HepG2 (cell line): ENCODE data around the gene FABP2. TPM values are rescaled to one million over a fixed set of nuclear protein-coding genes. Genes with fewer than 3 reads are reported as not detected.

ENCODE experiments used
- ATAC-seq: fragments of 200-7000 bp; cut with Tn5 transposase; 3 replicates; pipeline ENCODE4 v1.9.1; 2020; ENCODE audit warnings: mild to moderate bottlenecking, moderate library complexity
- BruUV-seq: library from RNA; stranded (reverse); fragments of 400-500 nt; replicated peaks from 2 replicates; lab custom pipeline; 2021; lab: Mats Ljungman, UMichigan
- CTCF ChIA-PET: fragments of 300-600 bp; formaldehyde crosslinking; extraction: SDS; loops from one replicate; lab custom pipeline; 2021; ENCODE audit warnings: low total read pairs, inconsistent platforms, low intra/inter-chr PET ratio; lab: Yijun Ruan, JAX
- POLR2A ChIA-PET: fragments of 350-600 bp; sonication (Branson Sonifier 250); formaldehyde crosslinking; loops from one replicate; lab custom pipeline; 2020; ENCODE audit warnings: antibody characterized with exemption, inconsistent platforms; lab: Yijun Ruan, JAX
- DNase-seq: peaks from one replicate; pipeline ENCODE4 v3.0.0-alpha.2; 2015; ENCODE audit warnings: low spot score
- FAIRE-seq: peaks from 3 replicates; lab custom pipeline; 2011; peaks lifted over from hg19 to GRCh38; lab: Jason Lieb, UNC
- H2AFZ ChIP-seq: one replicate; pipeline ENCODE4 v1.6.1; 2011; ENCODE audit warnings: low read length, inconsistent platforms
- H3K27ac ChIP-seq: fragments of 300-600 bp; 3 replicates; pipeline ENCODE4 v1.8.0; 2011; ENCODE audit warnings: mixed run types, mild to moderate bottlenecking, mixed read lengths, low read length, inconsistent platforms; ENCODE audit not compliant: insufficient read depth; ENCODE audit errors: extremely low read length
- H3K27me3 ChIP-seq, 2 experiments: fragments of 200-600 bp in 1 of 2; 2 replicates in 1 of 2; 3 replicates in 1 of 2; pipeline versions ENCODE4 v1.6.0 to v1.8.0; 2011; ENCODE audit warnings: low read length in 2 of 2, mild to moderate bottlenecking in 2 of 2, moderate library complexity in 2 of 2, inconsistent platforms in 1 of 2; ENCODE audit not compliant: insufficient read depth in 2 of 2, control insufficient read depth in 1 of 2
- H3K36me3 ChIP-seq, 2 experiments: fragments of 200-600 bp in 1 of 2; replicated peaks in 1 of 2; 2 replicates in 1 of 2; 3 replicates in 1 of 2; pipeline versions ENCODE4 v1.5.1 to v1.8.0; 2011; ENCODE audit warnings: low read length in 2 of 2, inconsistent platforms in 1 of 2; ENCODE audit not compliant: insufficient read depth in 2 of 2, control insufficient read depth in 1 of 2
- H3K4me1 ChIP-seq: 2 replicates; pipeline ENCODE4 v1.5.1; 2012; ENCODE audit warnings: low read length, inconsistent platforms; ENCODE audit not compliant: insufficient read depth
- H3K4me2 ChIP-seq: 2 replicates; pipeline ENCODE4 v1.6.0; 2011; ENCODE audit warnings: low read depth, low read length, inconsistent platforms
- H3K4me3 ChIP-seq, 3 experiments: fragments of 200-600 bp in 1 of 3; sonication (generic), shearing (Covaris generic) in 1 of 3; replicated peaks in 1 of 3; 2 replicates each; pipeline ENCODE4 v1.5.1; 2011 to 2016; ENCODE audit warnings: low read length in 3 of 3, inconsistent platforms in 2 of 3, low read depth in 2 of 3, mild to moderate bottlenecking in 2 of 3, control low read depth in 1 of 3, mixed read lengths in 1 of 3; ENCODE audit not compliant: insufficient read depth in 1 of 3
- H3K79me2 ChIP-seq: one replicate; pipeline ENCODE4 v1.6.1; 2011; ENCODE audit warnings: low read length, inconsistent platforms; ENCODE audit not compliant: insufficient read depth
- H3K9ac ChIP-seq: 2 replicates; pipeline ENCODE4 v1.6.0; 2011; ENCODE audit warnings: mild to moderate bottlenecking, low read depth, low read length, inconsistent platforms; ENCODE audit not compliant: insufficient read depth
- H3K9me3 ChIP-seq: 2 replicates; pipeline ENCODE4 v1.5.1; 2012; ENCODE audit warnings: mild to moderate bottlenecking, low read length
- H4K20me1 ChIP-seq: 2 replicates; pipeline ENCODE4 v1.6.0; 2011; ENCODE audit warnings: inconsistent platforms, mild to moderate bottlenecking, low read length, moderate library complexity; ENCODE audit not compliant: insufficient read depth
- CREB1 ChIP-seq, 2 experiments: fragments of 450-650 bp in 1 of 2; IDR thresholded peaks; 2 replicates each; pipeline ENCODE4 v1.6.1; 2016 to 2017; ENCODE audit warnings: control low read depth in 1 of 2, mild to moderate bottlenecking in 1 of 2, missing compliant biosample characterization in 1 of 2, missing genetic modification characterization in 1 of 2
- CREB3 ChIP-seq: sonication (generic); formaldehyde crosslinking; IDR thresholded peaks from 2 replicates; pipeline ENCODE4 v1.5.0; 2020; ENCODE audit warnings: missing genetic modification reagents
- CREBL2 ChIP-seq: sonication (generic); formaldehyde crosslinking; IDR thresholded peaks from 2 replicates; pipeline ENCODE4 v1.8.1; 2023; ENCODE audit warnings: missing genetic modification reagents, mild to moderate bottlenecking, borderline replicate concordance
- CSRNP2 ChIP-seq: sonication (generic); formaldehyde crosslinking; conservative IDR thresholded peaks from 2 replicates; pipeline ENCODE4 v1.8.0; 2022; ENCODE audit warnings: low read depth, missing genetic modification reagents
- DNMT3B ChIP-seq: conservative IDR thresholded peaks from 2 replicates; pipeline ENCODE4 v1.6.1; 2016; ENCODE audit warnings: missing biosample characterization, control low read depth
- MNT ChIP-seq: fragments of 450-650 bp; IDR thresholded peaks from 2 replicates; pipeline ENCODE4 v1.6.1; 2016
- NR2F6 ChIP-seq, 2 experiments: IDR thresholded peaks; 2 replicates each; pipeline ENCODE4 v1.6.1; 2016; ENCODE audit warnings: antibody characterized with exemption in 1 of 2, mild to moderate bottlenecking in 1 of 2
- POLR2AphosphoS5 ChIP-seq: IDR thresholded peaks from 2 replicates; pipeline ENCODE4 v1.6.1; 2012; ENCODE audit warnings: low read depth, low read length
- PPARG ChIP-seq: conservative IDR thresholded peaks from 2 replicates; pipeline ENCODE4 v1.6.1; 2016; ENCODE audit warnings: missing biosample characterization, missing genetic modification reagents
- SALL1 ChIP-seq: sonication (generic); formaldehyde crosslinking; IDR thresholded peaks from 2 replicates; pipeline ENCODE4 v1.8.0; 2022; ENCODE audit warnings: mild to moderate bottlenecking, missing genetic modification reagents
- SMYD3 ChIP-seq: sonication (generic); formaldehyde crosslinking; IDR thresholded peaks from 2 replicates; pipeline ENCODE4 v1.8.1; 2023; ENCODE audit warnings: mild to moderate bottlenecking, missing genetic modification reagents
- ZMAT3 ChIP-seq: sonication (generic); formaldehyde crosslinking; conservative IDR thresholded peaks from 2 replicates; pipeline ENCODE4 v1.7.0; 2021; ENCODE audit warnings: missing genetic modification reagents
- ZNF30 ChIP-seq: sonication (generic); formaldehyde crosslinking; IDR thresholded peaks from 2 replicates; pipeline ENCODE4 v1.5.0; 2020; ENCODE audit warnings: mild to moderate bottlenecking, missing genetic modification reagents
- ZNF512B ChIP-seq: sonication (generic); formaldehyde crosslinking; IDR thresholded peaks from 2 replicates; pipeline ENCODE4 v1.5.1; 2020; ENCODE audit warnings: missing genetic modification reagents, mild to moderate bottlenecking, borderline replicate concordance
- ZNF558 ChIP-seq: sonication (generic); formaldehyde crosslinking; IDR thresholded peaks from 2 replicates; pipeline ENCODE4 v1.9.0; 2022; ENCODE audit warnings: mild to moderate bottlenecking, missing genetic modification reagents, borderline replicate concordance
- ZNF816 ChIP-seq: sonication (generic); formaldehyde crosslinking; IDR thresholded peaks from 2 replicates; pipeline ENCODE4 v1.8.0; 2022; ENCODE audit warnings: missing genetic modification reagents, mild to moderate bottlenecking, borderline replicate concordance
- WGBS: methylation state at CpG from one replicate; pipeline ENCODE4 v1.1.6; 2017; ENCODE audit warnings: low lambda C conversion rate; 5-methylcytosine and 5-hydroxymethylcytosine counted together
- in situ Hi-C: cut with HindIII; loops from 2 replicates; pipeline ENCODE4 v1.10.0; 2017; ENCODE audit warnings: low pct_unique_long_range_greater_than_20kb; ENCODE audit not compliant: extremely low pct_ligation_motif_present
- intact Hi-C: fragments of 100-400 bp; cut with micrococcal nuclease; formaldehyde crosslinking; loops from one replicate; pipeline ENCODE4 v1.10.0; 2022; ENCODE audit not compliant: unreplicated experiment
- polyA plus RNA-seq, 8 experiments: library from polyadenylated mRNA; depleted of rRNA in 3 of 8; stranded (reverse) in 7 of 8; unstranded in 1 of 8; fragments of >200 nt; fragmentation: Illumina TruSeq in 4 of 8; extraction: Trizol in 4 of 8; gene quantifications; 2 replicates each; pipeline versions ENCODE4 v1.2.1 to v1.2.3, GENCODE V29; 2011 to 2016; ENCODE audit warnings: low read depth in 4 of 8, missing spikeins in 1 of 8, mixed read lengths in 1 of 8; ENCODE audit not compliant: insufficient read depth in 1 of 8
- total RNA-seq, 5 experiments: library from RNA; depleted of rRNA; stranded (reverse); fragments of >200 nt; fragmentation: Illumina TruSeq; extraction: Trizol; gene quantifications; 2 replicates each; pipeline ENCODE4 v1.2.3, GENCODE V29; 2016; ENCODE audit warnings: low read depth in 1 of 5

The FABP2 gene
- total and polyA plus RNA-seq, 2 of the 13 experiments (the other 11 are each of a cell fraction or from before 2014, with no cell fraction given): 0.78 to 1.2 TPM

GRCh38 chr4:119268466-119268865 is 53.5 kb downstream of the FABP2 start:
- POLR2A ChIA-PET: no interaction called here
- WGBS: 92% methylated on average over 3 of the region's 3 CpGs

More at GRCh38 chr4:119268466-119268865, 53.5 kb downstream of the FABP2 start:
- intact Hi-C loops (no loop called here), in situ Hi-C loops (no loop called here)
- ATAC-seq (no peak), FAIRE-seq (no peak)
- Histone ChIP-seq H4K20me1 (no peaks in the 10 kb centered on the region), H3K9me3 (no peaks in the 10 kb centered on the region), H3K36me3 (peaks cover 3 to 22% of the 10 kb centered on the region in 2 experiments; a peak in 4 of 5 replicates), H3K4me1 (no peaks in the 10 kb centered on the region), H2AFZ (no peak overlapping the region)
- CTCF ChIA-PET: no interaction called here
- no TSS peak for BruUV-seq
- TF ChIP-seq CSRNP2 (CRISPR knock-in tag): no peak
- TF ChIP-seq CREB3 (CRISPR knock-in tag): no peak
- no peak for TF ChIP-seq MNT
- TF ChIP-seq ZNF512B: no peak
- TF ChIP-seq ZNF816 (CRISPR knock-in tag): no peak
- TF ChIP-seq ZNF30 (CRISPR knock-in tag): no peak
- TF ChIP-seq PPARG (CRISPR knock-in tag): no peak
- no peak for TF ChIP-seq NR2F6 (IDR thresholded peaks at IDR 0.05)
- TF ChIP-seq NR2F6 (CRISPR knock-in tag; IDR thresholded peaks at IDR 0.05): no peak
- no peak for TF ChIP-seq ZNF558 (CRISPR knock-in tag)
- TF ChIP-seq CREB1 (IDR thresholded peaks at IDR 0.05): no peak
- no peak for TF ChIP-seq CREB1 (CRISPR knock-in tag; IDR thresholded peaks at IDR 0.05)
- TF ChIP-seq SMYD3: no peak
- no peak for TF ChIP-seq CREBL2 (CRISPR knock-in tag)
- TF ChIP-seq ZMAT3 (CRISPR knock-in tag): no peak
- TF ChIP-seq SALL1: no peak
- TF ChIP-seq POLR2AphosphoS5: no peak
- TF ChIP-seq DNMT3B (CRISPR knock-in tag): no peak
- TF ChIP-seq, all 625 proteins: peak for 0
- Histone ChIP-seq H3K4me2 (no peak overlapping the region), H3K27ac (no peak overlapping the region), H3K4me3 (no peak overlapping the region), H3K79me2 (no peaks in the 10 kb centered on the region), H3K9ac (no peak overlapping the region), H3K27me3 (no peaks in the 10 kb centered on the region)
- no peak for DNase-seq
